HG02759 (cell line): ENCODE measurements around the gene TSHZ3.

ENCODE experiments used
- ATAC-seq: cut with Tn5 transposase; IDR thresholded peaks from one replicate; pipeline ENCODE4 v1.9.1; 2021; ENCODE audit warnings: mild to moderate bottlenecking, moderate library complexity; ENCODE audit not compliant: unreplicated experiment

The TSHZ3 gene

DNA sequence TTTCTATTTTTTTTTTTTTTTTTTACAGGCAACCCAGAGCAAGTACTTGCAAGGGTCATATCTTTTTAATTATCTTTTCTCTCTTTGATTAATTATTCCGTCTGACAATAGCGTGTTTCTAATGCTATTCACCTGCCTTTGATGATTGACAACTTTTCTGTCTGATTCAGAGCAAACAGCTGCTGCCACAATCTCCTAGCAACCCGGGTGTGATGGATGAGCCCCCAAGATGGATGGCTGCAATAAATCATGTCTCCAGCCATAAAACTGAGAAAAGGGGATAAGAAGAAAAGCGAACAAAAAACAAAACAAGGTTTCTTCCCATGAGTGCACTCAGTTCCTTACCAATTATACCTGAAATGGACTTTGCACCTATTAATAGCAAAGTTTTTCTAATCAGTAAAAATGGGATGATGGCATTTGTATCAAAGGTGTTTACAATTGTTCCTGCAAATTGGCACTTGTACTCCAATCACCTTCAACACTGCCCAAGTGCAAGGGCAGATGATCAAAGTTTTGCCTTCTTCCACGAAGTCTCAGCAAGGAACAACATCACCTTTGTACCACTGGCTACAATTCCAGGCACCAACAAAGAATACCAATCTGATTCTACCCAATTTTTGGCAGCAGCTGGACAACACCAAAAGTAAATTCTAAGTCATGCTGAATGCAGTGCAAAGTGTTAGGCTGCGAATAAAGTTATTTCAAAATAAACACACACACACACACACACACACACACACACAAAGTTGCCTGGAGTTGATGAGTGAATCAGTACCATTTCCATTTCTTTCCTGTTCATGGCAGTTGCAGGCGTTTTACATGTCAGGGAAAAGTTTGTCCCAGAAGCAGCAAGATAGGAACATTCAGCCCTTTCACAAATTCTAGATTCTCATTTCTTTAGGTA, 12.0 kb downstream of the TSHZ3 start:
- ATAC-seq = no peak

DNA sequence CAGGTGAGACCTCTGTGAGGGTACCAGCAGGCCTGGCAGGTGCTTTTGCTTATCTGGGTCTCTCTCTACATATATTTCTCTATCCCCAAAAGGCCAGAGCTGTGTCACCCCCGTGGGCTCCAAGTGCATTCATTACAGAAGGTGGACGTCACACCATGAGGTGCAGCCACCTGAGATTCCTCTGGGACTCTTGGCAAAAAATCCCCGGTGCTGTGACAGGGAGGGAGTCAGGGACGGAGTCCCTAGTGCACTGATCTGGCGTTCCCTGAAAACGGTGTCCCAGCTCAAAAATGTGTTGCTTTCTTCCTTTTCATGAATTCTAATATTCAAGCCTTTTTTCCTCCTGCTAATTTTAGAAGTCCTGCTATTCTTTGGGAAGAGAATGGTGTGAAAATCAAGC, 13.5 kb downstream of the TSHZ3 start:
- no peak for ATAC-seq

- ATAC-seq = no peak
Measured at GRCh38 chr19:31334849-31335624, 14.2 kb downstream of the TSHZ3 start.

DNA sequence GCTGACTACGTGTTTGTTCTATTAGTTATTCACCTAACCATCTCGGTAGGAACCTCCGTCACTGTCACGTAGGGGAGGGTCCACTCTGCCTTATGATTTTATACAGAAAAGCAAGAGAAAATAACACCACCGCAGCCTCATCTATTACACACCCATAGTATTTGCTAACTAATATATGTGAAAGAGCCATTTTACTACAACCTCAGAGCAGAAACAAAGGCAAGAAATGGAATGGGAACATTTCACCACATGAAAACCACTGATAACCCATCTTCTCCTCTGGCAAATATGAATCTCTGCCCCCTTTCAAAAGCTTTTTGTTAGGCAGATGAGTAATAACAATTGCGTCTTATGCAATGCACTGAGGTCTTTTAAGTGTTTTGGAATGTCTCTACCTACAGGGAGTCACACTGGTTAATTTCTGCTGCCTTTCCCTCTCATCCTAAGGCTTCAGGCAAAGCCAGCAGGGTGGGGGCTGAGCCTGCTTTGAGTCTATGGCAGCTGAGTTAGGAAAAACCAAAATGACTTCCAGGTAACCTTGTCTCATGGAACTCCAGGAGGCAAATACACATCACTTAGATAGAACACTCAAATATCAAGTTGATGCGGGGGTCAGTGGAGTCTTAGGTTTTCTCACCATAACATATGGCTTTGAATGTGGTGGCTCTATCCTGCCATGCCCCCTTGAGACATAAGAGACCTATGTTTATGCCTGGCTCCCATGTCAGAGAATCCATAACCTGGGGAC, 15.0 kb downstream of the TSHZ3 start:
- no peak for ATAC-seq

GRCh38 chr19:31332096-31332495, 17.1 kb downstream of the TSHZ3 start:
- ATAC-seq = no peak

DNA sequence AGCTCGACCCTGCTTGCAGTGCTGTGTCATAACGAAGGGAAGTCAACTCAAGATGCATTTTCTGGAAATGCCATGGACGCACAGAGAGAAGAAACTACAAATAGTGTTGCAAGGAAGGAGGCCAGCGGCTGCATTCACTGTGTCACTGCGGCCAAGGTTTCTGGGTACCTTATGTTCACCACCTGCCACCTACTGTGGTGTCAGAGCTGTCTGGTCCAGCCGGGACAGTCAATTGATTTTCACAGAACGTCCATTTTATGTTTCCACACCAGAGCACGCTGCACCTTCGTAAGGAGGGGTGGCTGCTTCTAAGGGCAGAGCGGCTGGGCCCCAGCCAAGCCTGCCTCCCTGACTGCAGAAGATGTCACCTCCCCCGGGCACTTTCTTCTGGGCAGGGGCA, 17.7 kb downstream of the TSHZ3 start:
- ATAC-seq = no peak

DNA sequence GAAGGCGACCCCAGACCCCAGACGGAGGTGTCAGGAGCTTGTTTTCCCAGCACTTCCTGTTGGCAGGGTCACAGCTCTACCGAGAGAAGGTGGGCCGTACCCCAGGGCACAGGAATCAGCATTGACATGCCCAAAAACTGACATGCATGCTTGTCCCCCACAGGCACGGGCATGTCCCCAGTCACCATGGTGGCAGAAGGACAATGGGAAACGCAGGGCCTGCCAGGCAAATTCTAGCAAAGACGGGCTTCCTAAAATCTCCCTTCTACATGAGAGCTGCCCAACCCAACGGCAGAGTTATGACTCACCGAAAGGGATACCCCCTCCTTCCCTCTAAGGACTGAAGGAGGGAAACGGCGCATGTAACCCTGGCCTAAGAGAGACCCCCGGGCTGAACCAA, 18.5 kb downstream of the TSHZ3 start:
- no peak for ATAC-seq

DNA sequence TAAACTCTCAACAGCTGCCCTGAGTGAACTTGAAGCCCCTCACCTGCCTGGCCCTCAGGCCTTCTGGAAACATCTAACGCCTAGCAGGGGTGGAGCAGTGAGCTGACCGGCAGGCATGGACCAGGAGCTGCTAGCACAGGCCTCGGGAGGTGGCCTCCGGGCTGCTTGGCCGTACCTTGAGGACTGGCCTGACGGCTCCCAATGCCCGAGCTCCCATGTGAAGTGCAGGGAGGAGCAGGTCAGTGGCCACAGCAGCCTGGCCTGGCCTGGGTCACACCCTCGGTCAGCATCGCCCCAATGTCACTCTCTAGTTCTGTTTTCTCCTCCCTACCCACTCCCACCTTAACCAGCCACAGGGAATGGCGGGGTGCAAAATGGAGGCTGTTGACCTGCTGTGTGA, 19.0 kb downstream of the TSHZ3 start:
- ATAC-seq = no peak

DNA sequence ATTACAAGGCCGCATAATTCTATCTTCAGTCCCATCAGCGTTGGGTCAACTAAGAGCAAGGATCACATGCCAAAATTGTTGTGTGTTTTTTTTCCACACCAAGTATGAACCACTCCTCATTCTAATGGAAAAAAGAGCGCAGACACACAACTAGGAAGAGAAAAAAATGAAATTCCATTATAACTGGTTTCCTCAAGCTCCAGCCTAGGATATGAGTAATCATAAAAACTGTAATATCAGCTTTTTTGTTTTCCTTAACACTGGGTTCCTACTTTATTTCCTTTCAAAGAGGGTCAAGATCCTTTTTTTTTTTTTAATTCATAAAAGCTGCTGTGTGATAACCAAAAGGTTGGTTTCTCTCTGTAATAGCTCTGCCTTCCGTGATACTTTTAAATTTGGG, 19.4 kb downstream of the TSHZ3 start:
- no peak for ATAC-seq

- ATAC-seq = no peak
Measured at GRCh38 chr19:31328238-31328637, 21.0 kb downstream of the TSHZ3 start.

DNA sequence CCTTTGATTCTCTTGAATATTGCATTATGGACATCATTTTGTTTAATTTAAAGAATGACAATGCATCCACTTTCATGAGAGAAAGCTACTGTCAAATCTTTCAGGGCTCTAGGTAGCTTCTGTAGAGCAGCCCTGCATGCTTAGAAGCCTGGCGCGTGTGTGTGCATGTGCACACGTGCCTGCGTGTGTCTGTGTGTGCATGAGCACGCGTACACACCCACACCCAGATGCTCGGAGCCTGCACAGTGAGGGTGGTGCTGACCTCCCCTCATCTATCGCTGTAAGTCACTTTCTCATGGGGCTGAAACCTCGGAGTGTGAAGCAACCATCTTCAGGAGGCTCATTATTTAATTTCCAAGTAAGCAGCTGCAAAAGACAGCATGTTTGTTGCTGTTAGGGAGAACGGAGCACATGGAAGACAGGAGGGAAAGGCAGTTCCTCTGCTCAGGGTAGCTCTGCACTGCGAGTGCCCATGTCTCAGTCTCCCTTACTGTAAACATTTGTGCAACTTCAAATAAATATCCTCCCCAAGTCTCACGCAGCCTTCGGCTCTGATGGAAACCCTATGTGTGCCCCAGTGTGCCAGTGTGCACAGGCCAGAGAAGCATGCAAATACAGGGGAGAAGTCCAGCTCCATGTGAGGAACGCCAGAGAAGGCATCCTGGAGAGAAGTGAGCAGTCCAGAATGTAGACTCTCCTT, 22.8 kb downstream of the TSHZ3 start:
- ATAC-seq = no peak

DNA sequence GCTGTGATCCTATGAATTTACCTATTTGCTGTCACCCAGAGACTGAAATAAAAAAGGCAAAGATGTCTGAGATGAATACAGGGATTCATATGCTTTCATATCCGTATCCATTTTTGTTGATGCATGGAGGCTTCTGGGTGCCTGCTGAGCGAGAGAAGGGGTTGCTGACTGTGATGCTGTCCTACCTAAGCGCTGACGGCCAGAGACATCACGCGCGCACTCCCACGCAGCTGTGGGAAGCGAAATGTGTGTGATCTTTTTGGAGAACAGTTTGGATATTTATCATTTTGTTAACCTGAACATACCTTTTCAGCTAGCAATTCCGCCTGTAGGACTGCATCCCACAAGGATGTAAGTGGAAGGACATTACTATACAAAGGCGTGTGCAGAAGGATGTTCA, 23.9 kb downstream of the TSHZ3 start:
- no peak for ATAC-seq

DNA sequence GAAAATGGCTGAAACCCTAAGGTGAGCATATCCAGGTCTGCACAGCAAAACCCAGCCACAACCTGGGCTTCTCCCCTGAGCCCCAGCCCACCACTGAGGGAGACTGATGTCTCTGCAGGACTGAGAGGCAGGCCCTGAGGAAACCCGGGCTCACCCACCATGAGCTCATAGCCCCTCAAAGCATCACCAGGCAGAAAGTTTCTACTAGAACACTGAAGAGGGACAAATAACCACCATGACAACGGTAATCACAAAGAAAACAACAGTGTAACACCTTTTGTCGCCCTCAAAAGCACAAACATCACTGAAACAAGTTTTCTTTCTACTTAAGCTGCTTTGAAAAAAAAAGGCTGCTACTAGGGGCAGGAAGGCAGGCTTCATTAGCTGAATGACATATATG, 29.8 kb downstream of the TSHZ3 start:
- ATAC-seq = no peak

GRCh38 chr19:31318790-31319425, 30.3 kb downstream of the TSHZ3 start:
- no peak for ATAC-seq

- no peak for ATAC-seq
Measured at GRCh38 chr19:31317570-31317969, 31.7 kb downstream of the TSHZ3 start.

DNA sequence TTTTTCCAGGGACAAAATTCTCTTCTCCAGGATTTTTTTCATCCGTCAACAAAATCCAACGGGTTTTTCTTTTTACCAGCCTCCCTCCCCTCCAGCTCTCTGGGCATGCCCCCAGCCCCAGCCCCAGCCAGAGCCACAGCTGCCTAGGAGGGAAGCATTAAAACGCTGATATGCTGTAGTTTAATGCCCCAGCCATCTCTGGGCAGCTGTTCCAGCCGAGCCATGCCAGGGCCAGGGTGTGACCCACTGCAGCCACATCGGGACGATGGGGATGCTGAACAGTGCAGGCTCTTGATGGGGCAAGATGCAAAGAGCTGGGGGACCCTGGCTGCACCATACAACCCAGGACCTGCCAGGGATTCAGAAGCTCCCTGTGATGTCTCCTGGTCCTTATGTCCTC, 32.1 kb downstream of the TSHZ3 start:
- ATAC-seq = no peak

DNA sequence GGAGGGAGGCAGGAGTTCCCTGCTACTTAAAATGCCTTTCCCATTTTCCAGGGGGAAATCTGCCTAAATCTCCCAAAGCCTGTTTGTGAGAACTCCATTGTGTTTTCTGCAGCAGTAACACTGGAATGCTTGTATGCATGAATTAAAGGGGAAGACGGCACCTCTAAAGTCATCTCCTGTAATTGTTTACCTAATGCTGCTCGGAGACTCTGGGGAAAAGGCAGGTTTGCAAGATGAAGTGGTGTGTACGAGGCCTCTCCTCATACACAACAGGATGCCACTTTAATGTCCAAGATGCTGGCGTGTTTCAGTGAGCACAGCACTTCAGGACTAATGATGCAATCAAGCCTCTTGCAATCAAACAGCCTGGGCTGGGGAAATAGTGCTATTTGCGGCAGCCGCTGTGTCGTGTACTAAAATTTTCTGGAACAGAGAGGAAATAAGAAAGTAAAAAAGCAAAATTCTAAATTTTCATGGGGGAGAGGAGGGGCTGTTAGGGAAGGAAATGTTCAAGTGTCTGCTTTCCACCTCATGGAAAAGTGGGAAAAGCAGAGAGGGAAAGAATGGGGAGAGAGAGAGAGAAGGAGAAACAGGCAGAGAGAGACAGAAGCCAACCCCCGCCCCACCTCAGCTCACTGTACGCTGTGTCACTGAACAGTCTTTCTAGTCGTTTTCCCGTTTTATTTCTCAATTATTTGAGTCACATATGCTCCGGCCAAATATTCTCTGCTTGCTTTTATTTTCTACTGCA, 32.9 kb downstream of the TSHZ3 start:
- ATAC-seq = no peak

- ATAC-seq = no peak
Measured at GRCh38 chr19:31315652-31316051, 33.6 kb downstream of the TSHZ3 start.

DNA sequence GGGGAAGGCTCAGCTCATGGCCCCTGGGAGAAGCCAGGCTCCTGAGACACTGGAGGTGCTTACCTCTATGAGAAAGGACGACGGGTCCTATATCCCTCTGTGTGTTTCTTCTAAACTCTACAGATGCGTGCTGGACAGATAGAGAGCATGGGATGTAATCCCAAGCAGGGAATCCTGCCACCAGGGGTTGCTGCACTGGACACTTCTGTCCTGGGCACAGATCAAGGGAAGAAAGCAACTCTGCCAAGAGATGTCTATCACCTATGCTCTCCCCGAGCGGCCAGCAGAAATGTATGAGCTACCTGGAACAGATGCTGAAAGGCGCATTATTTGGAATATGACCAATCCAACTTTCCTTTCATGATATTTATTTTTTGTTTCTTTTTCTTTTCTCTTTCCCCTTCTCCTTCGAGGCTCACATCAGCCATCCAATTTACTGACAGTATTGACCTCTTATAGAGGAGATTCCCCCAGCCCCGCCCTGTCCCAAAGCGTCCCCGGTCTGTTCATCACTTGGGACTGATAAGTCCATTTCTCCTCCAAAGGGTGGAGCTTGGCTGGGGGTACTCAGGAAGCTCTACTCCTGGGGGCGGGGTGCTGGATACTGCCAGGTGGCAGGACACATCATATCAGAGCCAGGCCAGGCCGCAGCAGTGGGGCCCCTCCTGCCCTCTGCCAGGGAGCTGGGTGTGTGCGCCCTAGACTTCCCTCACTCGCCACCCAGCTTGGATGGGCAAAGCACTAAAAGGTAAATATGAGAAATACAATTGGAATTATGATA, 34.2 kb downstream of the TSHZ3 start:
- no peak for ATAC-seq
